Stimulated activated CD4-positive, alpha-beta T cell treated with anti-CD3 and anti-CD28 coated beads, TNF-alpha, amount 100 ng/mL, for 4 hours (primary cell): ENCODE results near the gene ADAM10.

Source experiments
- DNase-seq, 3 experiments: peaks; one replicate each; pipeline ENCODE4 v3.0.0-alpha.2; 2020; ENCODE audit warnings: low read depth in 3 of 3

Gene ADAM10

GRCh38 chr15:58576657-58577056 lies 172.8 kb downstream of the ADAM10 start:
- DNase-seq, result no peak

- DNase-seq, result no peak
Observed at GRCh38 chr15:58575045-58575786, 174.3 kb downstream of the ADAM10 start.

- no peak for DNase-seq
Observed at GRCh38 chr15:58574631-58575030, 174.9 kb downstream of the ADAM10 start.

GRCh38 chr15:58573270-58573669 lies 176.2 kb downstream of the ADAM10 start:
- DNase-seq, result no peak

- DNase-seq, result no peak
Observed at GRCh38 chr15:58572521-58572920, 177.0 kb downstream of the ADAM10 start.

- no peak for DNase-seq
Observed at GRCh38 chr15:58571491-58571890, 178.0 kb downstream of the ADAM10 start.

GRCh38 chr15:58569455-58569854 lies 180.1 kb downstream of the ADAM10 start:
- DNase-seq, result no peak

- DNase-seq, result no peak
Observed at GRCh38 chr15:58568157-58568571, 181.3 kb downstream of the ADAM10 start.

GRCh38 chr15:58566029-58566428 lies 183.5 kb downstream of the ADAM10 start:
- no peak for DNase-seq

- no peak for DNase-seq
Observed at GRCh38 chr15:58565619-58566018, 183.9 kb downstream of the ADAM10 start.

- no peak for DNase-seq
Observed at GRCh38 chr15:58564981-58565380, 184.5 kb downstream of the ADAM10 start.

- DNase-seq, result no peak
Observed at GRCh38 chr15:58562135-58562534, 187.4 kb downstream of the ADAM10 start.

GRCh38 chr15:58561321-58561720 lies 188.2 kb downstream of the ADAM10 start:
- DNase-seq, result no peak

GRCh38 chr15:58559904-58560588 lies 189.5 kb downstream of the ADAM10 start:
- no peak for DNase-seq

- DNase-seq, result no peak
Observed at GRCh38 chr15:58558777-58559176, 190.7 kb downstream of the ADAM10 start.

GRCh38 chr15:58556541-58556940 lies 193.0 kb downstream of the ADAM10 start:
- DNase-seq, result no peak

- no peak for DNase-seq
Observed at GRCh38 chr15:58556028-58556361, 193.5 kb downstream of the ADAM10 start.

GRCh38 chr15:58555162-58556027 lies 194.1 kb downstream of the ADAM10 start:
- no peak for DNase-seq

GRCh38 chr15:58554758-58555157 lies 194.7 kb downstream of the ADAM10 start:
- DNase-seq, result no peak

GRCh38 chr15:58553365-58553918 lies 196.1 kb downstream of the ADAM10 start:
- DNase-seq, result no peak

GRCh38 chr15:58552505-58553364 lies 196.8 kb downstream of the ADAM10 start:
- no peak for DNase-seq
